Fibroblast of peridontal ligament (primary cell): ENCODE measurements around the gene MTPN.
A peak's percentile ranks its signal among the peaks of the same experiment; 100 is the strongest.

Experiments
- DNase-seq: peaks from one replicate; pipeline ENCODE4 v3.0.0-alpha.2; 2010; ENCODE audit errors: extremely low read depth

Gene MTPN

DNA sequence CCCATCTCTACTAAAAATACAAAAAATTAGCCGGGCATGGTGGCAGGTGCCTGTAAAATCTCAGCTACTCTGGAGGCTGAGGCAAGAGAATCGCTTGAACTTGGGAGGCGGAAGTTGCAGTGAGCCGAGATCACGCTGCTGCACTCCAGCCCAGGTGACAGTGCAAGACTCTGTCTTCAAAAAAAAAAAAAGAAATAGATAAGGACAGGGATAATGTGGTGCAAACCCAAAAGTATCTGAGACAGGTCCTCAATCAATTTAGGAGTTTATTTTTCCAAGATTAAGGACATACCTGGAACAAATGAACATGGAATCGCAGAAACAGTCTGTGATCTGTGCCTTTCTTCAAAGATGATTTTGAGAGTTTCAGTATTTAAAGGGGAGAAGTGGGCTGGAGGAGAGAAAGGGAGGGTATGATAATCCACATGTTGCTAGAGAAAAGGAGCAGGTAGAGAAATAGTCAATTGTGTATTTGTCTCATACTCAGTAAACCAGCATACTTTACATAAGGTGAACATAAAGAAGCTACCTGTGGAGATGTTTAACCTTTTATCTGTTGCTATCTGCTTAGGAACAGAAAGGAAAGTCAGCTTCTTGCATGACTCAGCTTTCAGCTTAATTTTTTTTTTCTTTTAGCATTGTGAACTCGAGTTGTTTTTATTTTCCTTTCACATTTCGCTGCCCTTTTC lies 4.9 kb upstream of the MTPN start:
- no peak for DNase-seq

DNA sequence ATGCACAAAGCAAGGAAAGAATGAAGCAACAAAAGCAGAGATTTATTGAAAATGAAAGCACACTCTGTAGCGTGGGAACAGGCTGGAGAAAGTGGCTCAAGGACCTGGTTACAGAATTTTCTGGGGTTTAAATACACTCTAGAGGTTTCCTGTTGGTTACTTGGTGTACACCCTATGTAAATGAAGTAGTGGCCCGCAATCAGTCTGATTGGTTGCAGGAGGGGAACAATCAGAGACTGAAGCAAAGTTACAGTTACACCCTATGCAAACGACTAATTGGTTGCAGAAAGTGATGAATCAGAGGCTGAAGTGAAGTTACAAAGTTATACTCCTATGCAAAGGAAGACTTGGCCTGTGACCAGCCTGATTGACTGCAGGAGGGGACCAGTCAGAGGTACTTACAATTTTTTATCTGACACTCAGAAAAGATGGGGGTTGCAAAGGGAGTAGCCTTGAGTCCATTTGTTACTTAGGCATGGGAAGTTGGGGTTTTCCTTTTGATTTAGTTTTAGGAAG lies 3.6 kb upstream of the MTPN start:
- peak; percentile 92 for DNase-seq

DNA sequence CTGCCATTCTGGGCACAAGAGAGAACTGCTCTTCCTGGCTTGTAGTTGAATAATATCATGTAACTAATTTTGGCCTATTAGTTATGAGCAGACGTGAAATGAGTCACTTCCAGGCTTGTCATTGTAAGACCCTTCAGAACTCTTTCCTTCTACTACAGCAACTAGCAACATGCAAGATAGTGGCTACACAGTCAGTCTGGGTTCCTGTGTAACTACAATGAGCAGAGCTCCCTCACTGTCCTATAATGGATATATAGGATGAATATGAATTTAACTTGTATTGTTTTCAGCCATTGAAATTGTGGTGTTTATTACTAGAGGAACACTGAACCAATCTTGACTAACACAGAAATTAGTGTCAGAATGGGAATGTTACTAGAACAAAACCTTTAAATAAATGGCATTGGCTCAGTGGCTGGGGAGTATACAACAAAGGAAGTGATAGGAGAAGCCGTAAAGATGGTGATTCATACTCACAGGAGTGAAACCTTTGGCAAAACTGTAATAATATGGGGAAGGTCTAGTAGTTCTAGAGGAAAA lies 2.9 kb upstream of the MTPN start:
- peak; percentile 47 for DNase-seq

GRCh38 chr7:135979471-135980011 lies 2.4 kb upstream of the MTPN start:
- no peak for DNase-seq

DNA sequence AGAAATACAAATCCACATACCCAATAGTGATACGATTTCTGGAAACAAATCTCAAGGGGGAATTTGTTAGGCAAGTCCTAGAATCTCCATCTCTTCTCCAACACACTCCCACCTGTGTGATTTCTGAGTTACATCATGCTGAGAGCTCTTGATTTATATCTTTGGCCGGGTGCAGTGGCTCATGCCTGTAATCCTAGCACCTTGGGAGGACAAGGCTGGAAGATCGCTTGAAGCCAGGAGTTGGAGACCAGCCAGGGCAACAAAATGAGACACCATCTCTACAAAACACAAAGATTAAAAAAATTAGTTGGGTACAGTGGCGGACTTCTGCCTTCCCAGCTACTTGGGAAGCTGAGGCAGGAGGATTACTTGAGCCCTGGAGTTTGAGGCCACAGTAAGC lies 1.5 kb upstream of the MTPN start:
- no peak for DNase-seq

DNA sequence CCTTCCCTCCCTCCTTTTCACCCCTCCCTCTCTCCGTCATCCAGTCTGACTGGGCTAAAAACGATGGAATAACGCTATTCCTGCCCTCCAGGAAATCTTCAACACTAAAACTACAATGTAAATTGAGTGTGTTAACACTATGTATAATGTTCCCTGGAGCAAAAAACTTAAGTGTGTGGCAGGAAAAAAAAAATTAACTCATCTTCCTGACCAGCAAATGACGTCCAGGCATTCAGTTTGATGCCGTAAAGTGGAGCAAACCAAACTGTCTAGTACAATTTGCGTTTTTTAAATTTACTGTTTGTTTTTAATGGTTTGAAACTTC lies 545 bp upstream of the MTPN start:
- DNase-seq: no peak

- no peak for DNase-seq
Observed at GRCh38 chr7:135976312-135977006, 700 bp downstream of the MTPN start.

DNA sequence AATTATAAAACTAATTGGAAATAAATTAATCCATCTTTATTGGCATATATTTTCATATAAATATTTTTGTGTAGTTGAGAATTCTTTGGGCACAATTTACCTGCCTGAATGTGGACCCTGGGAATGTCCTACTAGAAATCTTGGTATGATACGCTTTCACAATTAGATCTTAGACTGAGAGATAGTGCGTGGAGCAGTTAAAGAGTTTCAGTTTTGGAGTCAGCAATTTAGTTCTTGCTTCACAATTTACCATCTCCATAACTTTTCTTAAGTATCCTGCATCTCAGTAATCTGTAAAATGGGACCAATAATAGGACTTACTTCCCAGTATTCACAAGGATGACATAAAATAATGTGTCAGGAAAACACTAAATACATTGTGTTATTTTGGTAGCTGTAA lies 2.0 kb downstream of the MTPN start:
- DNase-seq: no peak

DNA sequence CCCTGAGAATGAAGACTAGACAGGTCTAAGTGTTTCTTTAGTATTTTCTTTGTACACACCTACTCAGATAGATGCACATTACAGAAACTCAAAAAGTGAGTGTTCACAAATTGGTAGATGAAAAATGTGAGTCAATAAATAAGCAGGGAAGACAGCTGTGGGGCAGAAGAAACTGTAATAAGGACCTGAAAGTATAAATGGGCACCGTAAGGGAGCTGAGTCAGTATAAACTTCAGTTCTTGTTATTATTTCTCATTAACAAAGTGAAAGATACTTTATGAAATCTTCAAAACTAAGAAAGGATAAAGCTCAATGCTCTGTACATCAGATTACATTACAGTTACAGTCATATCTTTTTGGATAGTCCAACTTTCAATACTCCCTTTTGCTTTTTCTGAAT lies 2.5 kb downstream of the MTPN start:
- DNase-seq: no peak

- no peak for DNase-seq
Observed at GRCh38 chr7:135971366-135971725, 5.8 kb downstream of the MTPN start.

- DNase-seq: no peak
Observed at GRCh38 chr7:135970682-135971365, 6.3 kb downstream of the MTPN start.

- DNase-seq: no peak
Observed at GRCh38 chr7:135970045-135970444, 7.1 kb downstream of the MTPN start.

DNA sequence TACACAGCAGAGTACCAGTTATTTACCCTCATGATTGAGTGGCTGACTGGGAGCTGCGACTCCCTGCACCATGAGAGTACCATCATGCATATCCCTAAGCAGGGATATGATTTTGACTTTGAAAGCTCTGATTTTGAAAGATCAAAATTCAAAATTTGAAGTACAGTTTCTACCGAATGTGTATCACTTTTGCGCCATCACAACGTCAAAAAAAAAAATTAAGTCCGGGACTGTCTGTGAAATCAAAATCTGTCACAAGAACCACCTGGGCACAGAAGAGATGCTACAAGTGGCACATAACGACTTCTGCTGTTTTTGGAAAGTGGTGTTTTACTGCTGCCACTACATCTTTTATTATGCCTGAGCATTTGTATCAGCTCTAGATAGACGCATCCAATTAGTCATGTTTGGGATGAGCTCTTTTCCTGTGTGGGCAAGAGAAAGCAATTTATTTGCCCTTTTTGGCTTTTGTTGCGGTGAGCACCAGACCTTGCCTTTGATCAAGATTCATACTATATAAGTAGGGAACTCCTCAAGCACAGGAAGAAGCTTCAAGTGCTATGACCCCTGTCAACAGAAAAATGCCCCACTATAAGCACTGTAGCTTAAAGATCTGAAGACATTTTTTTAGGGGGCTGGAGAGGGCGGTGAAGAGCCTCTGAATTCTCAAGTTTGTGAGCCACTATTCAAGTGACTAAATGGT lies 10.7 kb downstream of the MTPN start:
- DNase-seq: no peak

DNA sequence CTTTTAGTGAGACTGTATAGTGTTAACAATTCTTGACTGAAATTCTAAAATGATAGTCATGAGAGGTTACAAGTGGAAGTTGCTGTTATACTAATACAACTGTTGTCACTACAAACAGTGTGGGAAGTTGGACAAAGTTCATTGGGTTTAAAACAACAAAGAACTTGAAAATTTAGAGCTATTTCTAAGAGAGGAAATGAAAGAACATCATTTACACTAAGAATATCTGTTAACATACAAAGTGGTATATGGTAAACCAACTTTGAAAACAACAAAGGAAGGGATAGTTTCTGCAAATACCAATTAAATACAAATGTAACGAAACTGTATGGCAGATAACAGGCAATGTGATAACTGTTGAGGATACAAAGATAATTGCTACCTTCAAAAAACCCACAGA lies 11.6 kb downstream of the MTPN start:
- no peak for DNase-seq

GRCh38 chr7:135964791-135965190 lies 12.4 kb downstream of the MTPN start:
- no peak for DNase-seq

- DNase-seq: peak; percentile 76
Observed at GRCh38 chr7:135964274-135964673, 12.9 kb downstream of the MTPN start.

DNA sequence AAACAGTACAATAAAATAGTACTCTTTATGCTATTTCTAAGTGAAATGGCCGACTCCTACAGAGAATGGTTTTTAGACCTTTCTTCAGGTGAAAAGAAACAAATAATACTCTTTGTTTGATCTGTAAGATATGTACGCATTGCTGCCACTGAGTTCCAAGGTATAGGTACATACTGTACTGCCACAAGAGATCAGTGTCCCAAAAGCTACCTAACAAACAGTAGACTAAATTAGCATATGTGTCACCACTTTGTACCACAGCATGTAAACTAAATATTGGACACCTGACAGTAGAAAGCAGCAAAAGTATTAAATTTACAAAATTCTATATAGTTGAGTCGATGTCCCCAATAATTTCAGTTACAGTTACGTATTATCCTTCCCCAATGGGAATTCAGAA lies 14.4 kb downstream of the MTPN start:
- DNase-seq: no peak

DNA sequence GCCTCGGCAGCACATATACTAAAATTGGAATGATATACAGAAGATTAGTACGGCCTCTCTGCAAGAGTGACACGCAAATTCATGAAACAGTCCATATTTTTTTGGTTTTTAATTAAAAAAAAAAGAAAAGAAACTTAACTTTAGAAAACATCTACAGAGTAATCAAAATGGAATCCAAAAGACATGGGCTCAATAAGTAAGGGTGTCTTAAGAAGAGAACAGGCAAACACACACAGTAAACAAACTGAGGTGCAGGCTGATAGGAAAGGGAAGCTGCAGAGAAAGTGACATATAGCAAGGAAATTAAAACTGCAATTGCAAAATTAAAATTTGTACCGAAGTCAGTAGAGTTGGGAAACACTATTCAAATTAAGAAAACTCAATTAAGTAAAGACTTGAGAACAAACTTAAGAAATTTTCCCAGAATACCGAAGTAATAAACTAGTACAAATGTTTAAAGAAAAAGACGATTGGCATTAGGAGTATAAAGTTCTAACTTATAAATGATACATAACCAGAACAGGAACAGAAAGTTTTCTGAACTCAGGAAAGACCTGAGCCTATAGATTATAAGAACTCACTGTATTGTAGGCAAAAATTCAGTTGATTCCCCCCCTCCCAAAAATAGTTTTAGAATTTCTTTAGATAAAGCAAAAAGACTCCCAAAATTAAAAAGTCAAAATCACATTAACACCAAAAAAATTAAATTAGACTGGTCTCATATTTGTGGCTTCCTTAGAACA lies 16.3 kb downstream of the MTPN start:
- DNase-seq: no peak

GRCh38 chr7:135959646-135960363 lies 17.4 kb downstream of the MTPN start:
- DNase-seq: peak; percentile 42

DNA sequence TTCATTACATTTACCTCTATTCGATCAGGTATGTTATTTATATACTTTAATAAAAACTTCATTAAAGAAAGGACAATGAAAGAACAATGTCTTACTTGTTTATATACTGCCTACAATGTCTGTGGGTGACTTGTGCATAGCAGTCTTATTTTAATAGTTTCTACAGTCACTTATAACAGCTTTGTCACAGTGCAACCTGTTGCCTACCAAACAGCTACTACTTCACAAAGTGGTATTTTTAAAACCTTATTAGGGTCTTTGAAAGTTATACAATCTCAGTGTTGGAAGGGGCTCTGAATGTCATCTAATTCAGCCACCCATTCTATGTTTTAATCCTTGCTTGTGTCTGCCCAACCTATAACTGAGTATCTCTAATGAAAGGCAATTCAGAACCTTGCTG lies 19.0 kb downstream of the MTPN start:
- no peak for DNase-seq

DNA sequence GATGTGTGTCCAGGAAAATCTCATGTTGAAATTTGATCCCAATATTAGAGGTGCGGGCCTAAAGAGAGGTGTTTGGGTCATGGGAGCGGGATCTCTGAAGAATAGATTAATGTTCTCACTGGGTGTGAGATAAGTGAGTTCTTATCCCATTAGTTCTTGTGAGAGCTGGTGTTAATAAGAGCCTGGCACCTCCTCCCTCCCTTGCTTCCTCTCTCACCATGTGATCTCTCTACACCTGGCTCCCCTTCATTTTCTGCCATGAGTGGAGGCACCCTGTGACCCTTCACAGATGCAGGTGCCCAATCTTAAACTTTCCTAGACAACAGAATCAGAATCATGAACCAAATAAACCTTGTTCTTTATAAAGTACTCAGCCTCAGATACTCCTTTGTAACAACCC lies 19.5 kb downstream of the MTPN start:
- DNase-seq: no peak
